HK-2 (cell line): ENCODE data around the gene NOCT.
"Not testable (repeated sequence)": the region's sequence is repeated elsewhere in the genome, so short reads cannot be mapped to it uniquely, and the experiment has no call there.

Experiments used
- DNase-seq: peaks from one replicate; pipeline ENCODE4 v3.0.0-alpha.2; 2018; ENCODE audit not compliant: unreplicated experiment

NOCT gene

GRCh38 chr4:139011225-139011950 lies 4.2 kb upstream of the NOCT start:
- DNase-seq: no peak

- peak; percentile 53 for DNase-seq
Measured at GRCh38 chr4:139014371-139015268, 961 bp upstream of the NOCT start.

DNA sequence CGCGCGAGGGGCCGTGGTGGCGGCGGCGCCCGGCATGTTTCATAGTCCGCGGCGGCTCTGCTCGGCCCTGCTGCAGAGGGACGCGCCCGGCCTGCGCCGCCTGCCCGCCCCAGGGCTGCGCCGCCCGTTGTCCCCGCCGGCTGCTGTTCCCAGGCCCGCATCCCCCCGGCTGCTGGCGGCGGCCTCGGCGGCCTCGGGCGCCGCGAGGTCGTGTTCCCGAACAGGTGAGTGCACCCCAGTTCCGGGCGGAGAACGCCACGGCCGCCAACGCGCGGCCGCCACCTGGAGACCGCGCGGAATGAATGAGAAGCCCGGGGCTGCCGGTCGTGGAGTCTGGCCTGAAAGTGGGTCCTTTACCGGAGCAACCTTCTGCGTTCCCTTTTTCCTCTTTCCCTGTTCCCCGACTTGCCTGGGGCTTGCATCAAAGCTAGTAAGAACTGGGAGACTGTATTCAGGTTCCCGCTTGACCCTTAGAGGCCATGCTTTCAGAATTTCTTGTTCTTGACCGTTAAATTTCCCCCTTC lies 429 bp downstream of the NOCT start:
- peak; percentile 46 for DNase-seq

GRCh38 chr4:139017861-139018260 lies 2.3 kb downstream of the NOCT start:
- no peak for DNase-seq

DNA sequence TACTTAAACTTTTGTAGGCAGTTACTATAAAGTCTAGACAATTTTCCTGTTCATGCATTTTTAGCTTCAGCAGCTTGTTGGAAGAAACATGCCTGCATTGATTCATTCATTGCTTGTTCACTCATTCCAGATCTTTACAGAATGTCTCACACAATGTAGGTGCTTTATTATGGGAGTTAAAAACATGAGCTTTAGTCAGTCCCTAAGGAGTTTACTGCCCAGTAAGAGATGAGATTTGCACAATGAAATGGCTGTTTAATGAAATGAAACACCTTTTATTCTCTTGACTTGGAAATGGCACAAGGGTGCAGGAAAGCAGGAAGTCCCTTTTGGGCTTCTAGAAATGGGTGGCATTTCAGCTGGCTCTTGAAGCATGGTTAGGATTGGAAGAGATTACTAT lies 2.9 kb downstream of the NOCT start:
- DNase-seq: no peak

DNA sequence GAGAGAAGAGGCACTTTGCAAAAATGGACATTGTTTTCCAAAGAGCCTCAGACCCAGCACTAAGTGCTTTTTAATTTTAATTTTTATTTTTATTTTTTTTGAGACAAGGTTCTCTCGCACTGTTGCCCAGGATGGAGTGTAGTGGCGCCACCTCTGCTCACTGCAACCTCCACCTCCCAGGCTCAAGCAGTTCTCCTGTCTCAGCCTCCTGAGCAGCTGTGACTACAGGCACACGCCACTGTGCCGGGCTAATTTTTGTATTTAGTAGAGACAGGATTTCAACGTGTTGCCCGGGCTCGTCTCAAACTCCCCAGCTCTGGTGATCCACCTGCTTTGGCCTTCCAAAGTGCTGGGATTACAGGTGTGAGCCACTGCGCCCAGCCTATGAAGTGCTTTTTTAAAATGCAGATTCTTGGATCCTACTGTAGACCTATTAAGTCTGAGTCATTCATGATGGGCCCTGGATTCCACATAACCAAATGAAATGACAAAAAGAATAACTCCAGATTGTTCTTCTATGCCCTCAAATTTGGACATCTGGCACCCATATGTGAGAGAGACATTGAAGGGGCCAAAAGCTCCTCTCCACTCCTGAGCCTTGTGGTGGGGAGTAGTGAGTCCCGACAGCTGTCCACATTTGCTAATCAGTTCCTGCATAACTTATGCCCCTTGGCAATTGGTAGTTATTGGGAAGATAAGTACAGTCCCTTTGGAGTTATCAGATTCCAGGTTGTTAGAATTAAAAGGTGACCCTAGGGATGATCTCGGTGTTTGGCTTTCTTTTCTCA lies 3.6 kb downstream of the NOCT start:
- no peak for DNase-seq

DNA sequence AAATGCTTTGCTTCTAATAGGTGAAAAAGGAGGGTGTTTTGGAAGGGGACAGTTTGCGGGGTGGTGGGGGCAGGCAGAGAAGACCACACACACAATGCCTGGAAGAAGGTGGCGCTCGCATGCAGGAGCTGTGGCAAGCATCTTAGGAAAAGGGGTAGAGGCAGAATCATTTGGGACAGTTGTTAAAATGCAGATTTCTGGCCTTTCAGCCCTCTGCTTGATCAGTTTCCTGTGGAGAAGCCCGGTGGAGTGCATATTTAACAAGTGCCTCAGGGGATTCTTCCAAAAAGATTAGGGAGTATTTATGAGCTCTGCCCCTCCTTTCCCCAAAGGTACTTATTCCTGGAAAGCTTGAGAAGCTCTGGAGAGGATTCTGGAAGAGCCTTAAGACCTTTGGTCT lies 4.8 kb downstream of the NOCT start:
- no peak for DNase-seq

DNA sequence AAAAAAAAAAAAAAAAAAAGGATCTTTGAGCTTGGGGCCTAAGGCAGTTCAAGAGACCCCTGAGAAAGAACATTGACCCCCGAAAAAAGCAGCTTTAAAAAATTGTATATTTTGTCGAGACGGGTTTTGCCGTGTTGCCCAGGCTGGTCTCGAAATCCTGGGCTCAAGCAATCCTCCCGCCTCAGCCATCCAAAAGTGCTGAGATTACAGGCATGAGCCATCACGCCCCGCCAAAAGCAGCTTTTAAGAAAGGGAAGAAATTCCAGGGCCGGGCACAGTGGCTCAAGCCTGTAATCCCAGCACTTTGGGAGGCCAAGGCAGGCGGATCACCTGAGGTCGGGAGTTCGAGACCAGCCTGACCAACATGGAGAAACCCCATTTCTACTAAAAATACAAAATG lies 5.5 kb downstream of the NOCT start:
- not testable (repeated sequence) for DNase-seq

DNA sequence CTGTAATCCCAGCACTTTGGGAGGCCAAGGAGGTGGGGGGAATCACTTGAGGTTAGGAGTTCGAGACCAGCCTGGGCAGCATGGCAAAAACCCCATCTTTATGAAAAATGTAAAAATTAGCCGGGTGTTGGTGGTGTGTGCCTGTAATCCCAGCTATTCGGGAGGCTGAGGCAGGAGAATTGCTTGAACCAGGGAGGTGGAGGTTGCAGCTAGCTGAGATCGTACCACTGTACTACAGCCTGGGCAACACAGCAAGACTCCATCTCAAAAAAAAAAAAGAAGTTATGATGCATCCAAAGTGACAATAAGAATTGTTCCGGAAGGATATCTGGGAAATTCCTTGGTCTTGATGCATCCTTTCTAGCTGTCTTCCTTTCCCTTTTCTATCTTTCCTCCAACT lies 7.3 kb downstream of the NOCT start:
- no peak for DNase-seq

DNA sequence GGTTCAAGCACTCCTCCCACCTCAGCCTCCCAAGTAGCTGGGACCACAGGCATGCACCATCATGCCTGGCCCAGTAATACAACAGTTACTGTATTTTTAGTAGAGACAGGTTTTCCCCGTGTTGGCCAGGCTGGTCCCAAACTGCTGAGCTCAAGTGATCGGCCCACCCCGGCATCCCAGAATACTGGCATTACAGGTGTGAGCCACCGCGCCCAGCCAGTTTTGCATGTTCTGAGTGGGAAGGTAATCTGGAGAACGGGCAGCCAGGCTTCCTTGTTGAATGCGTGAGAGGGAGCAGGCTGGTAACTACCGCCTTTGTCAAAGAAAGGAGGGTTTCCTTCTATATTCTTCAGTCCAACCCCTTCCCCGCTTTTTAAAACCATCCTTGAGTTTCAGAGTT lies 9.1 kb downstream of the NOCT start:
- DNase-seq: no peak

DNA sequence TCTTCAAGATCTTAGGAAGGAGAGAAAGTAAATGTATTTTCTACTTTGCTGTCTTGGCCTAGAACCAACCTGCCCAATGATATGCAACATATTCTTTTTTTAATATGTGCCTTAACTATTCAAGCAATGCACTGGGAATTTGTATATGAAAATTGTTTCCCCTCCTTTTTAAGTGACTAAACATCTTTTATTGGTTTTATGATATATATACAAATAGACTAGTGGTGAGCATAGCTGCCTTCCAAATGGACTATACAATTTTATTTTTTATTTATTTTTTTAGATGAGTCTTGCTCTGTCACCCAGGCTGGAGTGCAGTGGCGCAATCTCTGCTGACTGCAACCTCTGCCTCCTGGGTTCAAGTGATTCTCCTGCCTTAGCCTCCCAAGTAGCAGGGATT lies 10.3 kb downstream of the NOCT start:
- DNase-seq: no peak

DNA sequence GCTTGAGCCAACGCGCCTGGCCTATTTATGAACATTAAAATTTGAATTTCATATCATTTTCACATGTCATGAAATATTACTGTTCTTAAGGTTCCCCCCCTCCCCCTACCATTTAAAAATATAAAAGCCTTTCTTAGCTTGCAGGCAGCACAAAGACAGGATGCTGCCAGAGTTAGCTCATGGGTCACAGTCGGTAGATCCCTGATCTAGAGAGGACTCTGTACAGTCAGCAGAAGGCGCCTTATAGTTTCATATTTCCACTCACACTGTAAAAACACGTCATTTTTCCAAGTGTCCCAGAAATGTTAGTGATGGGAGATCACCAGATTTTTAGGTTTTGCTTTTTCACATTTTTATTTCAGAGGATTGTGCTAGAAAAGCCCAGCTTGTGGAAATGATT lies 12.2 kb downstream of the NOCT start:
- no peak for DNase-seq

- no peak for DNase-seq
Measured at GRCh38 chr4:139028191-139028661, 12.6 kb downstream of the NOCT start.

DNA sequence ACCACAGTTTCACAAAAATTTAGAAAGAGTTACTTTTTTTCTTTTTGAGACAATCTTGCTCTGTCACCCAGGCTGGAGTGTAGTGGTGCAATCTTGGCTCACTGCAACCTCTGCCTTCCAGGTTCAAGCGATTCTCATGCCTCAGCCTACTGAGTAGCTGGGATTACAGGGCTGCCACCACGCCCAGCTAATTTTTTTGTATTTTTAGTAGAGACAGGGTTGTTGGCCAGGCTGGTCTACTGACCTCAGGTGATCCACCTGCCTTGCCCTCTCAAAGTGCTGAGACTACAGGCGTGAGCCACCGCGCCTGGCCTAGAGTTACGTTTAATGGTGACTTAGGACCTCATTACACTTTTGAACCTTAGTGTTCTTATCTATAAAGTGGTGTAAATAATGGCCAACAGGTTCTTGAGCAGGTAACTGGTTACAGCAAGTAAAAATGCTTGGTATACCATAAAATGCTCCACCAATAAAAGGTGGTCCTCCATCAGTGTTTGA lies 14.3 kb downstream of the NOCT start:
- not testable (repeated sequence) for DNase-seq

DNA sequence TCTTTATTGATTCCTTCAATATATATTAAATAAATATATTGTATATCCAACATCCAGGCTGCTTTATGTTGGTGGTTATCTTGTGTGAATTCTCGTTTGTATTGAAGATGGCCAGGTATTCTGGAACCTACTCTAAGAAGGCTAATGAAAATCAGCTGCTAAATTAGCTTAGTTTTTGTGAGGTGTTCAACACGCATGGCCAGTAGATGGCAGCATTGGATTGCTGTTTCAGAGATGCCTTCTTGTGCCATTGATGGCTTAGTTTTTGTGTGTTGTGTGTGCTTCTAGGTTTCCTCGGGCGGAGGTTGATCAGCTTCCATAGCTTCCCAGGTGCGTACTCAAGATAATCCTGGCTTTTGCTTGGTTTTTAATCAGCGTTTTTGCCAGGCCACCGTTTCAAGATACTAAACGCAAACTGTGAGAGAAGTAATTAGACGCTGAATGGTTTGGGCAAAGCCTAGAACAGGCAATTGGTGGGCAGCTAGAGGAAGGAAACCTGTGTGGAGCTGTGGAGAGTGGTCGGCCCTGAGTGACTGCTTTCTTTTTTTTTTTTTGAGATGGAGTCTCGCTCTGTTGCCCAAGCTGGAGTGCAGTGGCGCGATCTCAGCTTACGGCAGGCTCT lies 15.1 kb downstream of the NOCT start:
- DNase-seq: no peak

DNA sequence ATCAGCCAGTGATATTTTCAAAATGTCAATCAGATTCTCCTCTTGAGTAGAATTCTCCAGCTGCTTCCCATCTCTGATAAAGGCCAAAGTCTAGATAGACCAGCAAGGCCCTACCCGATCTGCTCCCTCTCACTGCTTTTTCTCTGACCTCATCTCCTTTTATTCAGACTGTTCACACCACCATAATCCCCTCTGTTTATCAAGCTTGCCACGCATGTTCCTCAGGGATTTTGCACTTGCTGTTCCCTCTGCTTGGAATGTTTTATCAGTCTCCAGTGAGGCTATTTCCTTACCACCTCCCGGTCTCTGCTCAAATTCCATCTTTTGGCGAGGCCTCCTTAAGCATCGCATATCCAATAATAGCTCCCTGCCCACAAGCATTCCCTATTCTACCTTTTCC lies 20.1 kb downstream of the NOCT start:
- no peak for DNase-seq

GRCh38 chr4:139036885-139037284 lies 21.3 kb downstream of the NOCT start:
- DNase-seq: no peak

DNA sequence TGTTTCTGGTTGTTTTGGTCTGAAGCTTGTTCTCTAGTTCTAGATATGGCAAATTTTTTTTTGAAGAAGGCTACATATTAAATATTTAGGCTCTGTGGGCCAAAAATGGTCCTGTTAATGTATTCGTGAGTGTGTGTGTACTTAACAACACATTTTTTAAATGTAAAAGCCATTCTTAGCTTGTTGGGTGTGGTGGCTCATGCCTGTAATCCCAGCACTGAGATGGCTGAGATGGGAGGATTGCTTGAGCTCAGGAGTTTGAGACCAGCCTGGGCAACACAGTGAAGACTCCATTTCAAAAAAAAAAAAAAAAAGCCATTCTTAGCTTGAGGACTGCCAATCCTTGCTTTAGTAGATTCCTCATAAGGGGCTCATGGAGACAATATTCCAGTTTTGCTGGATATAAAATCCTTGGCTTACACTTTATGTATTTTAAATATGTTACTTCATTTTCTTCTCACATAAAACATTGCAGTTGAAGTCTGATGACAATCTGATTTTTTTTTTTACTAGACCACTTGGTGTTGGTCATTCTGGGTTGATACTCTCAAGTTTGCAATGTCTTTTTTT lies 23.4 kb downstream of the NOCT start:
- DNase-seq: no peak

GRCh38 chr4:139042981-139043460 lies 27.4 kb downstream of the NOCT start:
- no peak for DNase-seq

GRCh38 chr4:139044291-139044690 lies 28.7 kb downstream of the NOCT start:
- DNase-seq: no peak

DNA sequence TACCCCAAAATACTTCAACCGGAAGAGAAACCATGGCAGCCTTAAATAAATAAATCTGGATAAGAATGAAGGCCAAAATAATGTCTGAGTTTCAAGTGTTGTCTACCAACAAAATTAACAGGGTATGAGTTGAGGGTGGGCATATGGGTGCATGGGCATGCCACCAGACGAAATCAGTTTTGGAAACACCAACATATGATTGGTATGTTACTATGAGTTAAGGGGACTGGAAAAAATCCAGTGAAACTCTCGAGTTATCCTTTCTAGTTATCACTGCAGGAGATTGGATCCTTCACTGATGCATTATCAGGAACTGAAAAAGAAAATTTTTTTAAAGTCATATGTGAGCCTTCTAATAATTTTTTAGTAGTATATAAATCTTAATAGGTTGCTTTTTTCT lies 32.4 kb downstream of the NOCT start:
- no peak for DNase-seq
